ENCODE data around the gene NEDD4. TPM values are rescaled to one million over a fixed set of nuclear protein-coding genes. Genes with fewer than 3 reads are reported as not detected.
"Not testable (repeated sequence)": the region's sequence is repeated elsewhere in the genome, so short reads cannot be mapped to it uniquely, and the experiment has no call there.

Gene NEDD4
- polyA plus RNA-seq, 3 donors = 1.2 to 3.8 (median 1.3) TPM

- Mint-ChIP-seq H3K4me3 (no peak overlapping the region), H3K27me3 (ENCODE audit: low read depth in 3 of 3) (peaks cover 0 to 1% (median 0%) of the 10 kb centered on the region in 3 donors), H3K9me3 (no peaks in the 10 kb centered on the region), H3K27ac (no peak overlapping the region), H3K4me1 (no peaks in the 10 kb centered on the region), H3K36me3 (peaks cover 2 to 10% of the 10 kb centered on the region in 2 donors)
- no peak for TF ChIP-seq CTCF (IDR thresholded peaks at IDR 0.05)
- no peaks in the 10 kb centered on the region for H4K20me1 ChIP-seq (ENCODE audit: insufficient read depth, low read length)
- no peaks in the 10 kb centered on the region for H3K36me3 ChIP-seq (replicated peaks in 1 of 2; ENCODE audit: control insufficient read depth in 1 of 2, insufficient read depth in 2 of 2, low read length in 2 of 2)
- H3K27me3 ChIP-seq (ENCODE audit: control insufficient read depth in 2 of 2, insufficient read depth in 2 of 2, low read length in 2 of 2) = no peaks in the 10 kb centered on the region
- no peak overlapping the region for H3K9ac ChIP-seq (ENCODE audit: insufficient read depth, low read length, poor library complexity, severe bottlenecking)
- WGBS (ENCODE audit: insufficient coverage) = no CpG with 5 or more reads among the region's 2 CpGs
- H3K79me2 ChIP-seq (ENCODE audit: insufficient read depth, low read length) = no peaks in the 10 kb centered on the region
- no peak for DNase-seq
- no peaks in the 10 kb centered on the region for H3K4me1 ChIP-seq (ENCODE audit: control insufficient read depth in 1 of 2, insufficient read depth in 2 of 2, low read length in 2 of 2)
- H3K4me2 ChIP-seq (replicated peaks; ENCODE audit: extremely low read depth, low read length, poor library complexity, severe bottlenecking) = no peak overlapping the region
- no peak overlapping the region for H3K27ac ChIP-seq (ENCODE audit: low read depth in 1 of 2, low read length in 2 of 2)
- intact Hi-C loops (cut with micrococcal nuclease) = no loop called here
- no peak overlapping the region for H3K4me3 ChIP-seq (replicated peaks in 1 of 3; ENCODE audit: low read depth in 2 of 3, low read length in 3 of 3)
- no peak overlapping the region for H2AFZ ChIP-seq (ENCODE audit: insufficient read depth, low read depth, low read length, poor library complexity, severe bottlenecking)
- H3K9me3 ChIP-seq (replicated peaks in 1 of 2; ENCODE audit: control insufficient read depth in 1 of 2, insufficient read depth in 1 of 2, low read length in 2 of 2) = no peaks in the 10 kb centered on the region
These were observed 123.8 kb downstream of the NEDD4 start for GRCh38 chr15:55869660-55870059.

GRCh38 chr15:55868707-55869106 lies 124.7 kb downstream of the NEDD4 start:
- DNase-seq = no peak
- Histone ChIP-seq H3K27ac (ENCODE audit: low read depth in 1 of 2, low read length in 2 of 2) (no peak overlapping the region), H3K4me3 (replicated peaks in 1 of 3; ENCODE audit: low read depth in 2 of 3, low read length in 3 of 3) (no peak overlapping the region), H3K9ac (ENCODE audit: insufficient read depth, low read length, poor library complexity, severe bottlenecking) (no peak overlapping the region), H2AFZ (ENCODE audit: insufficient read depth, low read depth, low read length, poor library complexity, severe bottlenecking) (no peak overlapping the region), H3K4me1 (ENCODE audit: control insufficient read depth in 1 of 2, insufficient read depth in 2 of 2, low read length in 2 of 2) (no peaks in the 10 kb centered on the region), H4K20me1 (ENCODE audit: insufficient read depth, low read length) (no peaks in the 10 kb centered on the region), H3K36me3 (replicated peaks in 1 of 2; ENCODE audit: control insufficient read depth in 1 of 2, insufficient read depth in 2 of 2, low read length in 2 of 2) (no peaks in the 10 kb centered on the region), H3K27me3 (ENCODE audit: control insufficient read depth in 2 of 2, insufficient read depth in 2 of 2, low read length in 2 of 2) (no peaks in the 10 kb centered on the region), H3K9me3 (replicated peaks in 1 of 2; ENCODE audit: control insufficient read depth in 1 of 2, insufficient read depth in 1 of 2, low read length in 2 of 2) (no peaks in the 10 kb centered on the region), H3K4me2 (replicated peaks; ENCODE audit: extremely low read depth, low read length, poor library complexity, severe bottlenecking) (no peak overlapping the region), H3K79me2 (ENCODE audit: insufficient read depth, low read length) (no peaks in the 10 kb centered on the region)
- H3K4me3 Mint-ChIP-seq = no peak overlapping the region
- H3K9me3 Mint-ChIP-seq = no peaks in the 10 kb centered on the region
- H3K27me3 Mint-ChIP-seq (ENCODE audit: low read depth in 3 of 3) = peaks cover 0 to 1% (median 0%) of the 10 kb centered on the region in 3 donors
- TF ChIP-seq CTCF (IDR thresholded peaks at IDR 0.05) = no peak
- intact Hi-C loops (cut with micrococcal nuclease) = no loop called here
- H3K4me1 Mint-ChIP-seq = no peaks in the 10 kb centered on the region
- H3K36me3 Mint-ChIP-seq = peaks cover 4 to 10% of the 10 kb centered on the region in 2 donors
- WGBS (ENCODE audit: insufficient coverage) = 100% methylated on average over 3 of the region's 3 CpGs
- no peak overlapping the region for H3K27ac Mint-ChIP-seq

- H3K9me3 Mint-ChIP-seq; H3K36me3 Mint-ChIP-seq; H3K4me3 Mint-ChIP-seq; H3K27ac Mint-ChIP-seq; H4K20me1 ChIP-seq (ENCODE audit: insufficient read depth, low read length); DNase-seq; H3K4me1 ChIP-seq (ENCODE audit: control insufficient read depth in 1 of 2, insufficient read depth in 2 of 2, low read length in 2 of 2); H3K79me2 ChIP-seq (ENCODE audit: insufficient read depth, low read length); H2AFZ ChIP-seq (ENCODE audit: insufficient read depth, low read depth, low read length, poor library complexity, severe bottlenecking); H3K36me3 ChIP-seq (replicated peaks in 1 of 2; ENCODE audit: control insufficient read depth in 1 of 2, insufficient read depth in 2 of 2, low read length in 2 of 2); H3K9ac ChIP-seq (ENCODE audit: insufficient read depth, low read length, poor library complexity, severe bottlenecking); H3K4me3 ChIP-seq (replicated peaks in 1 of 3; ENCODE audit: low read depth in 2 of 3, low read length in 3 of 3); H3K27me3 ChIP-seq (ENCODE audit: control insufficient read depth in 2 of 2, insufficient read depth in 2 of 2, low read length in 2 of 2); H3K4me2 ChIP-seq (replicated peaks; ENCODE audit: extremely low read depth, low read length, poor library complexity, severe bottlenecking); H3K27me3 Mint-ChIP-seq (ENCODE audit: low read depth in 3 of 3); H3K4me1 Mint-ChIP-seq; intact Hi-C loops (cut with micrococcal nuclease); H3K27ac ChIP-seq (ENCODE audit: low read depth in 1 of 2, low read length in 2 of 2); H3K9me3 ChIP-seq (replicated peaks in 1 of 2; ENCODE audit: control insufficient read depth in 1 of 2, insufficient read depth in 1 of 2, low read length in 2 of 2): not testable (repeated sequence)
- no CpG with 5 or more reads among the region's 4 CpGs for WGBS (ENCODE audit: insufficient coverage)
These were observed 125.1 kb downstream of the NEDD4 start for GRCh38 chr15:55868291-55868690.
